ENCODE measurements around the gene MBD2. TPM values are rescaled to one million over a fixed set of nuclear protein-coding genes. Genes with fewer than 3 reads are reported as not detected.

The MBD2 gene
- total and polyA plus RNA-seq, 2 donors (not counting 1 experiment from before 2014, with no cell fraction given), result 53.0 to 134 TPM

- POLR2A ChIA-PET, result no interaction called here
- Mint-ChIP-seq H3K4me3 (no peak overlapping the region), H3K9me3 (ENCODE audit: insufficient read depth) (no peaks in the 10 kb centered on the region), H3K27ac (no peak overlapping the region), H3K27me3 (no peaks in the 10 kb centered on the region), H3K4me1 (no peaks in the 10 kb centered on the region)
- H3K9me3 ChIP-seq (ENCODE audit: control extremely low read depth in 1 of 3, control insufficient read depth in 2 of 3, insufficient read depth in 1 of 3, low read length in 2 of 3), result no peaks in the 10 kb centered on the region
- H2AFZ ChIP-seq (ENCODE audit: insufficient read depth, low read depth, low read length, poor library complexity, severe bottlenecking), result no peak overlapping the region
- H3K36me3 ChIP-seq (replicated peaks in 1 of 2; ENCODE audit: control extremely low read depth in 1 of 2, control insufficient read depth in 1 of 2, extremely low read depth in 1 of 2, insufficient read depth in 2 of 2, low read length in 1 of 2), result peaks cover 9 to 82% of the 10 kb centered on the region in 2 experiments
- intact Hi-C loops (cut with micrococcal nuclease), result no loop called here
- H4K20me1 ChIP-seq (ENCODE audit: control insufficient read depth, insufficient read depth, low read length, poor library complexity, severe bottlenecking), result peaks cover 15% of the 10 kb centered on the region
- no peak overlapping the region for H3K4me2 ChIP-seq (replicated peaks; ENCODE audit: low read depth, low read length, poor library complexity, severe bottlenecking)
- WGBS (ENCODE audit: insufficient coverage), result no CpG with 5 or more reads among the region's 1 CpG
- no peaks in the 10 kb centered on the region for H3K4me1 ChIP-seq (ENCODE audit: control insufficient read depth in 2 of 2, insufficient read depth in 2 of 2, low read length in 2 of 2)
- DNase-seq, result no peak
- H3K27ac ChIP-seq (ENCODE audit: low read length in 2 of 2), result no peak overlapping the region
- TF ChIP-seq EZH2 (IDR thresholded peaks at IDR 0.05; ENCODE audit: borderline replicate concordance, insufficient read depth, low read depth, low read length, poor library complexity, severe bottlenecking) (no peak), CTCF (IDR thresholded peaks at IDR 0.05) (no peak)
- CTCF ChIA-PET, result interaction anchor here (0.9 kb wide), 1 partner anchor 107 kb away, joined by 3 read pairs; no protein-coding TSS in a partner anchor
- no peaks in the 10 kb centered on the region for H3K27me3 ChIP-seq (replicated peaks in 1 of 4; ENCODE audit: control extremely low read depth in 1 of 4, control insufficient read depth in 3 of 4, insufficient read depth in 4 of 4, low read length in 3 of 4)
- no peak overlapping the region for H3K4me3 ChIP-seq (ENCODE audit: control extremely low read depth in 1 of 5, extremely low read depth in 1 of 5, insufficient read depth in 1 of 5, low read depth in 2 of 5, low read length in 4 of 5)
- peaks cover 4% of the 10 kb centered on the region for H3K79me2 ChIP-seq (ENCODE audit: control insufficient read depth, insufficient read depth, low read length)
- no peak for ATAC-seq (ENCODE audit: low read depth)
- no peak overlapping the region for H3K9ac ChIP-seq (ENCODE audit: low read length)
Observed at GRCh38 chr18:54163453-54163852, 61.0 kb downstream of the MBD2 start.

GRCh38 chr18:54162431-54162830 is 62.0 kb downstream of the MBD2 start:
- CTCF ChIA-PET, result no interaction called here
- H3K27ac ChIP-seq (ENCODE audit: low read length in 2 of 2), result no peak overlapping the region
- no peaks in the 10 kb centered on the region for H3K9me3 Mint-ChIP-seq (ENCODE audit: insufficient read depth)
- no peak overlapping the region for H3K4me2 ChIP-seq (replicated peaks; ENCODE audit: low read depth, low read length, poor library complexity, severe bottlenecking)
- no peaks in the 10 kb centered on the region for H3K27me3 Mint-ChIP-seq
- intact Hi-C loops (cut with micrococcal nuclease), result no loop called here
- DNase-seq, result no peak
- no peak overlapping the region for H3K4me3 ChIP-seq (ENCODE audit: control extremely low read depth in 1 of 5, extremely low read depth in 1 of 5, insufficient read depth in 1 of 5, low read depth in 2 of 5, low read length in 4 of 5)
- H3K79me2 ChIP-seq (ENCODE audit: control insufficient read depth, insufficient read depth, low read length), result peaks cover 4% of the 10 kb centered on the region
- no peak overlapping the region for H3K27ac Mint-ChIP-seq
- H3K27me3 ChIP-seq (replicated peaks in 1 of 4; ENCODE audit: control extremely low read depth in 1 of 4, control insufficient read depth in 3 of 4, insufficient read depth in 4 of 4, low read length in 3 of 4), result no peaks in the 10 kb centered on the region
- H4K20me1 ChIP-seq (ENCODE audit: control insufficient read depth, insufficient read depth, low read length, poor library complexity, severe bottlenecking), result peaks cover 13% of the 10 kb centered on the region
- no peak overlapping the region for H3K4me3 Mint-ChIP-seq
- WGBS (ENCODE audit: insufficient coverage), result no CpG with 5 or more reads among the region's 2 CpGs
- POLR2A ChIA-PET, result no interaction called here
- no peak overlapping the region for H2AFZ ChIP-seq (ENCODE audit: insufficient read depth, low read depth, low read length, poor library complexity, severe bottlenecking)
- no peak for TF ChIP-seq EZH2 (IDR thresholded peaks at IDR 0.05; ENCODE audit: borderline replicate concordance, insufficient read depth, low read depth, low read length, poor library complexity, severe bottlenecking)
- no peak for TF ChIP-seq CTCF (IDR thresholded peaks at IDR 0.05)
- no peaks in the 10 kb centered on the region for H3K4me1 Mint-ChIP-seq
- H3K4me1 ChIP-seq (ENCODE audit: control insufficient read depth in 2 of 2, insufficient read depth in 2 of 2, low read length in 2 of 2), result no peaks in the 10 kb centered on the region
- no peak for ATAC-seq (ENCODE audit: low read depth)
- peaks cover 8 to 91% of the 10 kb centered on the region in 2 experiments for H3K36me3 ChIP-seq (replicated peaks in 1 of 2; ENCODE audit: control extremely low read depth in 1 of 2, control insufficient read depth in 1 of 2, extremely low read depth in 1 of 2, insufficient read depth in 2 of 2, low read length in 1 of 2)
- H3K9ac ChIP-seq (ENCODE audit: low read length), result no peak overlapping the region
- no peaks in the 10 kb centered on the region for H3K9me3 ChIP-seq (ENCODE audit: control extremely low read depth in 1 of 3, control insufficient read depth in 2 of 3, insufficient read depth in 1 of 3, low read length in 2 of 3)
